Breast epithelium (tissue), 4 donors: Measurements from ENCODE around the gene KCTD11. TPM values are rescaled to one million over a fixed set of nuclear protein-coding genes. Genes with fewer than 3 reads are reported as not detected.

ENCODE experiments used
- DNase-seq, 2 donors: peaks; one replicate each; pipeline ENCODE4 v3.0.0-alpha.2; 2019; ENCODE audit warnings: low spot score in 2 of 2
- H3K27ac ChIP-seq, 2 donors: fragments of 200-600 bp; sonication (generic) in 1 of 2; one replicate each; pipeline ENCODE4 v1.5.1; 2016 to 2019; ENCODE audit warnings: mild to moderate bottlenecking in 1 of 2
- H3K27me3 ChIP-seq, 2 donors: fragments of 200-600 bp; sonication (generic) in 1 of 2; one replicate each; pipeline versions ENCODE4 v1.5.1 to v1.6.0; 2017 to 2019; ENCODE audit warnings: control low read depth in 1 of 2, mild to moderate bottlenecking in 1 of 2
- H3K36me3 ChIP-seq: fragments of 200-600 bp; one replicate; pipeline ENCODE4 v1.5.1; 2019
- H3K4me1 ChIP-seq, 2 donors: fragments of 200-600 bp; sonication (generic); one replicate each; pipeline ENCODE4 v1.5.1; 2016 to 2019; ENCODE audit warnings: control low read depth in 1 of 2
- H3K4me3 ChIP-seq, 3 donors: fragments of 200-600 bp; sonication (generic); 1 replicate in 2 of 3; 2 replicates in 1 of 3; pipeline ENCODE4 v1.5.1; 2016 to 2019; ENCODE audit warnings: mild to moderate bottlenecking in 3 of 3, moderate library complexity in 2 of 3
- H3K9me3 ChIP-seq, 2 donors: fragments of 200-600 bp; sonication (generic) in 1 of 2; one replicate each; pipeline ENCODE4 v1.5.1; 2016 to 2019; ENCODE audit warnings: control low read depth in 1 of 2
- POLR2A ChIP-seq: fragments of 450-650 bp; IDR thresholded peaks from one replicate; pipeline ENCODE4 v1.6.1; 2016; ENCODE audit warnings: antibody characterized with exemption, mild to moderate bottlenecking, moderate library complexity
- POLR2AphosphoS5 ChIP-seq, 3 donors: sonication (generic); formaldehyde crosslinking; IDR thresholded peaks; one replicate each; pipeline ENCODE4 v1.6.1; 2017; ENCODE audit warnings: antibody characterized with exemption in 3 of 3
- intact Hi-C: fragments of 100-400 bp; cut with DNase I; formaldehyde crosslinking; loops from one replicate; pipeline ENCODE4 v1.15.1; 2023; ENCODE audit warnings: low total_unique reads
- total RNA-seq, 3 donors: library from RNA; depleted of rRNA; stranded (reverse); fragments of >200 nt; gene quantifications; one replicate each; pipeline ENCODE4 v1.1.0, GENCODE V29; 2016
- TF ChIP-seq, protein P1 (sequence below), 3 donors: fragments of 450-650 bp; IDR thresholded peaks; one replicate each; pipeline ENCODE4 v1.5.1; 2016 to 2017; ENCODE audit warnings: antibody characterized with exemption in 3 of 3, mild to moderate bottlenecking in 3 of 3, moderate library complexity in 3 of 3

KCTD11 gene
- total RNA-seq, 3 donors from 2014 or later = 9.1 to 11.5 (median 11.0) TPM

GRCh38 chr17:7380321-7380720 lies 28.4 kb downstream of the KCTD11 start:
- Histone ChIP-seq H3K36me3 (no peaks in the 10 kb centered on the region), H3K9me3 (no peaks in the 10 kb centered on the region), H3K4me1 (peaks cover 0 to 4% of the 10 kb centered on the region in 2 donors), H3K4me3 (peak overlapping the region; percentile 50 to 82 (median 75)), H3K27me3 (no peaks in the 10 kb centered on the region), H3K27ac (peak overlapping the region; percentile 87 to 88)
- intact Hi-C loops = no loop called here
- peak; percentile 74 to 89 for DNase-seq
- TF ChIP-seq, protein P1, sequence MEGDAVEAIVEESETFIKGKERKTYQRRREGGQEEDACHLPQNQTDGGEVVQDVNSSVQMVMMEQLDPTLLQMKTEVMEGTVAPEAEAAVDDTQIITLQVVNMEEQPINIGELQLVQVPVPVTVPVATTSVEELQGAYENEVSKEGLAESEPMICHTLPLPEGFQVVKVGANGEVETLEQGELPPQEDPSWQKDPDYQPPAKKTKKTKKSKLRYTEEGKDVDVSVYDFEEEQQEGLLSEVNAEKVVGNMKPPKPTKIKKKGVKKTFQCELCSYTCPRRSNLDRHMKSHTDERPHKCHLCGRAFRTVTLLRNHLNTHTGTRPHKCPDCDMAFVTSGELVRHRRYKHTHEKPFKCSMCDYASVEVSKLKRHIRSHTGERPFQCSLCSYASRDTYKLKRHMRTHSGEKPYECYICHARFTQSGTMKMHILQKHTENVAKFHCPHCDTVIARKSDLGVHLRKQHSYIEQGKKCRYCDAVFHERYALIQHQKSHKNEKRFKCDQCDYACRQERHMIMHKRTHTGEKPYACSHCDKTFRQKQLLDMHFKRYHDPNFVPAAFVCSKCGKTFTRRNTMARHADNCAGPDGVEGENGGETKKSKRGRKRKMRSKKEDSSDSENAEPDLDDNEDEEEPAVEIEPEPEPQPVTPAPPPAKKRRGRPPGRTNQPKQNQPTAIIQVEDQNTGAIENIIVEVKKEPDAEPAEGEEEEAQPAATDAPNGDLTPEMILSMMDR (IDR thresholded peaks at IDR 0.05) = no peak
- TF ChIP-seq POLR2AphosphoS5 (IDR thresholded peaks at IDR 0.05) (no peak), POLR2A (no peak)

- intact Hi-C loops = no loop called here
- TF ChIP-seq POLR2AphosphoS5 (IDR thresholded peaks at IDR 0.05) = peak in 1 of 3 donors; percentile 59
- peak; percentile 71 for TF ChIP-seq POLR2A
- TF ChIP-seq, protein P1 (IDR thresholded peaks at IDR 0.05) = peak in 1 of 3 donors; percentile 11
- peaks cover 0 to 4% of the 10 kb centered on the region in 2 donors for H3K4me1 ChIP-seq
- H3K4me3 ChIP-seq = peak within 1 kb of the TSS; percentile 50 to 82 (median 75)
- H3K36me3 ChIP-seq = no peaks in the 10 kb centered on the region
- peak; percentile 69 to 84 for DNase-seq
- no peaks in the 10 kb centered on the region for H3K9me3 ChIP-seq
- H3K27me3 ChIP-seq = no peaks in the 10 kb centered on the region
- H3K27ac ChIP-seq = peak within 1 kb of the TSS; percentile 87 to 88
Measured at GRCh38 chr17:7380855-7381683, 29.1 kb downstream of the KCTD11 start, which contains the start of gene TNK1. Gene TNK1 (plus strand): TSS chr17:7381089. CDS start chr17:7382927, 1,838 bp downstream.

DNA sequence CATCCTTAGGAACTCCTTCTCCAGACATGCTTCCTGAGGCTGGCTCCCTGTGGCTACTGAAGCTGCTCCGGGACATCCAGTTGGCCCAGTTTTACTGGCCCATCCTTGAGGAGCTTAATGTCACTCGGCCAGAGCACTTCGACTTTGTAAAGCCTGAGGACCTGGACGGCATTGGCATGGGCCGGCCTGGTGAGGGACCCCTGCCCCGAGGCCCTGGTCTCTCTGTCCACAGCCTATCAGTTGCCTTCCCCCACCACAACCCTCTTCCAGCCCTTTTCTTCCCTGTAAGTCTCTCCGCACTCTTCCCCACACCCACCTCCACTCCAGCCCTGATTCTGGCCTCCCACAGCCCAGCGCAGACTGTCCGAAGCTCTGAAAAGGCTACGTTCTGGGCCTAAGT lies 30.9 kb downstream of the KCTD11 start:
- H3K9me3 ChIP-seq = no peaks in the 10 kb centered on the region
- peaks cover 0 to 4% of the 10 kb centered on the region in 2 donors for H3K4me1 ChIP-seq
- no peak overlapping the region for H3K27ac ChIP-seq
- no peak overlapping the region for H3K4me3 ChIP-seq
- H3K27me3 ChIP-seq = no peaks in the 10 kb centered on the region
- intact Hi-C loops = no loop called here
- no peak for DNase-seq
- TF ChIP-seq, protein P1 (IDR thresholded peaks at IDR 0.05) = no peak
- TF ChIP-seq POLR2A (no peak), POLR2AphosphoS5 (IDR thresholded peaks at IDR 0.05) (no peak)
- no peaks in the 10 kb centered on the region for H3K36me3 ChIP-seq

- Histone ChIP-seq H3K36me3 (no peaks in the 10 kb centered on the region), H3K27me3 (no peaks in the 10 kb centered on the region), H3K9me3 (no peaks in the 10 kb centered on the region), H3K4me1 (peaks cover 0 to 4% of the 10 kb centered on the region in 2 donors), H3K27ac (peak overlapping the region in 1 of 2 donors; percentile 20), H3K4me3 (peak overlapping the region in 2 of 3 donors; percentile 47 to 55)
- DNase-seq = no peak
- intact Hi-C loops = no loop called here
- TF ChIP-seq, protein P1 (IDR thresholded peaks at IDR 0.05) = no peak
- no peak for TF ChIP-seq POLR2A
- TF ChIP-seq POLR2AphosphoS5 (IDR thresholded peaks at IDR 0.05) = no peak
Measured at GRCh38 chr17:7383371-7383741, 31.4 kb downstream of the KCTD11 start.
